OCI-LY7 (cell line): ENCODE measurements around the gene TMEM41A. TPM values are rescaled to one million over a fixed set of nuclear protein-coding genes. Genes with fewer than 3 reads are reported as not detected.

Experiments used
- BruUV-seq: library from RNA; stranded (reverse); fragments of 400-500 nt; replicated peaks from 2 replicates; lab custom pipeline; 2021; lab: Mats Ljungman, UMichigan
- CTCF ChIA-PET: fragments of 300-600 bp; sonication (Branson Sonifier 250); formaldehyde crosslinking; loops from one replicate; lab custom pipeline; 2022; ENCODE audit warnings: antibody characterized with exemption; ENCODE audit not compliant: unreplicated experiment; lab: Charles Lee
- POLR2A ChIA-PET: fragments of 300-600 bp; sonication (Branson Sonifier 250); formaldehyde crosslinking; loops from one replicate; lab custom pipeline; 2022; ENCODE audit warnings: antibody characterized with exemption; lab: Charles Lee
- DNase-seq: peaks from one replicate; pipeline ENCODE4 v3.0.0-alpha.2; 2015; ENCODE audit warnings: low spot score
- H2AFZ ChIP-seq: fragments of 200-600 bp; sonication (generic), shearing (Covaris generic); 2 replicates; pipeline ENCODE4 v1.6.1; 2014; ENCODE audit warnings: mild to moderate bottlenecking, antibody characterized with exemption, low read length, moderate library complexity
- H3K27ac ChIP-seq: fragments of 200-600 bp; sonication (generic); 2 replicates; pipeline ENCODE4 v1.5.1; 2014; ENCODE audit warnings: mixed run types, low read depth, mild to moderate bottlenecking, moderate library complexity, low read length, inconsistent platforms; ENCODE audit not compliant: poor library complexity, severe bottlenecking
- H3K36me3 ChIP-seq: fragments of 200-600 bp; sonication (generic); 2 replicates; pipeline ENCODE4 v1.6.1; 2014; ENCODE audit warnings: mild to moderate bottlenecking, antibody characterized with exemption, low read length, moderate library complexity, mixed read lengths; ENCODE audit not compliant: insufficient read depth
- H3K4me1 ChIP-seq: fragments of 200-600 bp; sonication (generic); 2 replicates; pipeline ENCODE4 v1.5.1; 2014; ENCODE audit warnings: mild to moderate bottlenecking, low read length; ENCODE audit not compliant: insufficient read depth, poor library complexity, severe bottlenecking
- H3K4me2 ChIP-seq: fragments of 200-600 bp; sonication (generic); 2 replicates; pipeline ENCODE4 v1.6.1; 2014; ENCODE audit warnings: mild to moderate bottlenecking, low read length
- H3K4me3 ChIP-seq: fragments of 200-600 bp; sonication (generic); 2 replicates; pipeline ENCODE4 v1.5.1; 2014; ENCODE audit warnings: mild to moderate bottlenecking, low read depth, low read length; ENCODE audit not compliant: poor library complexity, severe bottlenecking
- H3K79me2 ChIP-seq: fragments of 200-600 bp; sonication (generic); 2 replicates; pipeline ENCODE4 v1.6.1; 2016; ENCODE audit warnings: low read depth, mild to moderate bottlenecking, low read length, moderate library complexity, mixed read lengths; ENCODE audit not compliant: insufficient read depth
- H3K9me2 ChIP-seq: fragments of 200-600 bp; sonication (generic); 2 replicates; pipeline ENCODE4 v1.6.1; 2016; ENCODE audit warnings: mild to moderate bottlenecking, low read length, mixed read lengths; ENCODE audit not compliant: insufficient read depth
- H3K9me3 ChIP-seq: fragments of 200-600 bp; sonication (generic); 2 replicates; pipeline ENCODE4 v1.6.1; 2014; ENCODE audit warnings: mild to moderate bottlenecking, mixed run types, low read length, mixed read lengths
- H4K20me1 ChIP-seq: fragments of 200-600 bp; sonication (generic); 2 replicates; pipeline ENCODE4 v1.6.1; 2014; ENCODE audit warnings: mild to moderate bottlenecking, antibody characterized with exemption, low read length, moderate library complexity, mixed read lengths; ENCODE audit not compliant: insufficient read depth
- CTCF ChIP-seq: fragments of 200-600 bp; sonication (generic); conservative IDR thresholded peaks from 2 replicates; pipeline ENCODE4 v1.5.1; 2014; ENCODE audit warnings: mild to moderate bottlenecking, antibody characterized with exemption, low read length, moderate library complexity, mixed read lengths
- EZH2phosphoT487 ChIP-seq: fragments of 200-600 bp; sonication (generic); IDR thresholded peaks from 2 replicates; pipeline ENCODE4 v1.6.1; 2018; ENCODE audit warnings: low read depth, borderline replicate concordance, mild to moderate bottlenecking, mixed run types, antibody characterized with exemption, low read length, moderate library complexity, mixed read lengths
- intact Hi-C: fragments of 100-400 bp; cut with micrococcal nuclease; formaldehyde crosslinking; loops from one replicate; pipeline ENCODE4 v1.10.0; 2022; ENCODE audit not compliant: unreplicated experiment
- total RNA-seq, 2 experiments: library from RNA; depleted of rRNA in 1 of 2; stranded (reverse); fragments of >200 nt in 1 of 2; shearing (Covaris generic) in 1 of 2; gene quantifications; 2 replicates each; pipeline ENCODE4 v1.2.3, GENCODE V29; 2014 to 2022

The TMEM41A gene
- total RNA-seq, 2 experiments from 2014 or later, result 7.0 to 11.0 TPM

- no peak for TF ChIP-seq CTCF
- TF ChIP-seq EZH2phosphoT487, result no peak
- no peaks in the 10 kb centered on the region for H3K9me3 ChIP-seq
- ChIA-PET POLR2A (interaction anchor here (1.0 kb wide), 1 partner anchor 17 kb away, joined by 3 read pairs; no protein-coding TSS in a partner anchor), CTCF (no interaction called here)
- DNase-seq, result no peak
- no peaks in the 10 kb centered on the region for H4K20me1 ChIP-seq
- no peak overlapping the region for H3K4me3 ChIP-seq
- intact Hi-C loops, result no loop called here
- no peak overlapping the region for H3K4me2 ChIP-seq
- no peak overlapping the region for H3K27ac ChIP-seq
- BruUV-seq, result no TSS peak
- no peaks in the 10 kb centered on the region for H3K4me1 ChIP-seq
- no peaks in the 10 kb centered on the region for H3K9me2 ChIP-seq
- no peaks in the 10 kb centered on the region for H3K36me3 ChIP-seq
- no peaks in the 10 kb centered on the region for H3K79me2 ChIP-seq
- no peak overlapping the region for H2AFZ ChIP-seq
Observed at GRCh38 chr3:185465471-185465870, 33.4 kb downstream of the TMEM41A start.

DNA sequence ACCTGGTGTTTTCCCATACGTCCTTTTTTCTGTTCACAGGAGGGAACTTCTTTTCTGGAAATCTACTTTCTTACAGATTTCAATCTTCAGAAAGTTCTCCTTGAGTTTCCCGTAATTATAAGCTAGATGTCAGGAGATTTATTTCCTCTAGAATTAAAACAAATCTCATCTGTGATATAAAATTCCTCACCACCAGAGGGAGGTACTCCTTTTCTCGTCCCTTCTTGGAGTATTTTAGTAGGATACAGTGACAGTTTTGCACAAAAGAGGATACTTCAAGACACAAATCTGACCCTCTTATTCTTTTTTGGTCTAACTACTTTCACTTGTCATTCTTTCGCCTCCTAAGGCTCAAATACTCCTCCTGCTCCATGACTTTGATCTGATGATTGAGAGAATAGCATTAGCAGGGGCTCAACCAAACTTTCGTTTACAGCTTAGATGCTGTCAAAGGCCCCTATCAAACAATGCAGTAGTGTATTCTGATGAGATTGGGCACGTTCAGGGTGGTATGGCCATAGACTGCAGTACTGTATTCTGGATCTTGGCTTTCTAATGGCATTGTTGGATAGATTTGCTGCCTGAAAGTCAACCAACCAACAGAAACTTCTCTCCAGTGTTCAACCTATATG is 38.0 kb downstream of the TMEM41A start:
- Histone ChIP-seq H3K36me3 (no peaks in the 10 kb centered on the region), H3K27ac (no peak overlapping the region), H3K9me2 (no peaks in the 10 kb centered on the region), H3K4me1 (no peaks in the 10 kb centered on the region), H3K4me3 (no peak overlapping the region), H3K9me3 (no peaks in the 10 kb centered on the region), H2AFZ (no peak overlapping the region), H3K4me2 (no peak overlapping the region), H3K79me2 (no peaks in the 10 kb centered on the region), H4K20me1 (no peaks in the 10 kb centered on the region)
- CTCF ChIA-PET, result no interaction called here
- intact Hi-C loops, result no loop called here
- TF ChIP-seq CTCF, result peak; percentile 66
- no peak for TF ChIP-seq EZH2phosphoT487
- POLR2A ChIA-PET, result interaction anchor here (0.9 kb wide), 1 partner anchor 39 kb away, joined by 3 read pairs; no protein-coding TSS in a partner anchor
- peak; percentile 7 for DNase-seq
- BruUV-seq, result no TSS peak

GRCh38 chr3:185460309-185460708 is 38.5 kb downstream of the TMEM41A start:
- no peak for DNase-seq
- no peak overlapping the region for H3K27ac ChIP-seq
- intact Hi-C loops, result no loop called here
- no peaks in the 10 kb centered on the region for H4K20me1 ChIP-seq
- no peaks in the 10 kb centered on the region for H3K79me2 ChIP-seq
- CTCF ChIA-PET, result no interaction called here
- no peaks in the 10 kb centered on the region for H3K9me3 ChIP-seq
- BruUV-seq, result no TSS peak
- POLR2A ChIA-PET, result no interaction called here
- no peak overlapping the region for H2AFZ ChIP-seq
- TF ChIP-seq CTCF (no peak), EZH2phosphoT487 (no peak)
- H3K9me2 ChIP-seq, result no peaks in the 10 kb centered on the region
- no peak overlapping the region for H3K4me2 ChIP-seq
- H3K4me3 ChIP-seq, result no peak overlapping the region
- no peaks in the 10 kb centered on the region for H3K4me1 ChIP-seq
- H3K36me3 ChIP-seq, result no peaks in the 10 kb centered on the region
